T-cell (primary cell): ENCODE measurements around the gene ZSCAN26. TPM values are rescaled to one million over a fixed set of nuclear protein-coding genes. Genes with fewer than 3 reads are reported as not detected.

Experiments
- ATAC-seq, 4 experiments: fragments of 200-7000 bp in 3 of 4; fragments of 150-1000 bp in 1 of 4; cut with Tn5 transposase; replicated peaks in 1 of 4; 1 replicate in 3 of 4; 2 replicates in 1 of 4; pipeline ENCODE4 v1.10.0; 2021; ENCODE audit warnings: moderate library complexity in 3 of 4, mild to moderate bottlenecking in 2 of 4, moderate number of reproducible peaks in 1 of 4
- CTCF ChIA-PET, 2 donors: fragments of 300-600 bp; sonication (Branson Sonifier 250); formaldehyde crosslinking; loops; one replicate each; lab custom pipeline; 2022; ENCODE audit warnings: antibody characterized with exemption in 2 of 2; lab: Charles Lee
- POLR2A ChIA-PET, 2 donors: fragments of 300-600 bp; sonication (Branson Sonifier 250); formaldehyde crosslinking; loops; one replicate each; lab custom pipeline; 2022; ENCODE audit warnings: antibody characterized with exemption in 2 of 2; lab: Charles Lee
- DNase-seq, 35 experiments: peaks; one replicate each; pipeline versions ENCODE4 v3.0.0 to v3.0.0-alpha.2; 2013 to 2023
- H3K27ac ChIP-seq: one replicate; pipeline ENCODE4 v1.5.1; 2013; ENCODE audit warnings: low read length
- H3K27me3 ChIP-seq, 2 experiments: replicated peaks in 1 of 2; 1 replicate in 1 of 2; 2 replicates in 1 of 2; pipeline versions ENCODE4 v1.6.1 to v1.7.0; 2013; ENCODE audit warnings: low read length in 1 of 2, mixed read lengths in 1 of 2; ENCODE audit not compliant: control insufficient read depth in 2 of 2, insufficient read depth in 2 of 2; ENCODE audit errors: extremely low read depth in 1 of 2
- H3K36me3 ChIP-seq, 2 donors: 1 replicate in 1 of 2; 2 replicates in 1 of 2; pipeline versions ENCODE4 v1.6.1 to v1.7.0; 2013; ENCODE audit warnings: low read length in 1 of 2; ENCODE audit not compliant: control insufficient read depth in 2 of 2, insufficient read depth in 1 of 2; ENCODE audit errors: extremely low read depth in 1 of 2
- H3K4me1 ChIP-seq, 2 experiments: 1 replicate in 1 of 2; 2 replicates in 1 of 2; pipeline versions ENCODE4 v1.6.1 to v1.7.0; 2013; ENCODE audit warnings: low read length in 2 of 2, mixed read lengths in 1 of 2; ENCODE audit not compliant: insufficient read depth in 2 of 2, control insufficient read depth in 1 of 2; ENCODE audit errors: extremely low read depth in 1 of 2
- H3K4me3 ChIP-seq, 2 donors: 1 replicate in 1 of 2; 2 replicates in 1 of 2; pipeline versions ENCODE4 v1.5.1 to v1.7.0; 2013; ENCODE audit warnings: mild to moderate bottlenecking in 2 of 2, low read length in 1 of 2, moderate library complexity in 1 of 2; ENCODE audit not compliant: control insufficient read depth in 1 of 2; ENCODE audit errors: extremely low read depth in 1 of 2
- H3K9me3 ChIP-seq: 2 replicates; pipeline ENCODE4 v1.7.0; 2013
- H3K27ac Mint-ChIP-seq, 2 donors: one replicate each; pipeline ENCODE4 v1.8.0; 2020 to 2021; ENCODE audit warnings: mild to moderate bottlenecking in 2 of 2, mixed read lengths in 2 of 2
- H3K27me3 Mint-ChIP-seq, 2 donors: one replicate each; pipeline ENCODE4 v1.8.0; 2021 to 2022; ENCODE audit warnings: mixed read lengths in 2 of 2
- H3K36me3 Mint-ChIP-seq: one replicate; pipeline ENCODE4 v1.8.0; 2021; ENCODE audit warnings: mixed read lengths
- H3K4me1 Mint-ChIP-seq, 3 donors: one replicate each; pipeline ENCODE4 v1.8.0; 2020 to 2022; ENCODE audit warnings: mixed read lengths in 3 of 3, mild to moderate bottlenecking in 1 of 3
- H3K4me3 Mint-ChIP-seq, 3 donors: one replicate each; pipeline ENCODE4 v1.8.0; 2020 to 2022; ENCODE audit warnings: mild to moderate bottlenecking in 3 of 3, mixed read lengths in 3 of 3, moderate library complexity in 3 of 3
- H3K9me3 Mint-ChIP-seq, 3 donors: one replicate each; pipeline ENCODE4 v1.8.0; 2020 to 2022; ENCODE audit warnings: mixed read lengths in 3 of 3
- WGBS: methylation state at CpG from one replicate; pipeline ENCODE4 v1.1.5; 2013; ENCODE audit warnings: missing lambda C conversion rate; ENCODE audit not compliant: insufficient coverage; 5-methylcytosine and 5-hydroxymethylcytosine counted together
- total RNA-seq, 35 experiments: library from RNA in 6 of 35; stranded (reverse) in 6 of 35; fragments of 120-200 nt in 1 of 35; gene quantifications; one replicate each; pipeline versions ENCODE4 v1.2.1 to v1.2.4 and lab custom pipeline; 2013 to 2026

Gene ZSCAN26
- total RNA-seq, 5 donors from 2014 or later (not counting 1 experiment from before 2014, with no cell fraction given), result 9.0 to 20.4 (median 19.2) TPM

DNA sequence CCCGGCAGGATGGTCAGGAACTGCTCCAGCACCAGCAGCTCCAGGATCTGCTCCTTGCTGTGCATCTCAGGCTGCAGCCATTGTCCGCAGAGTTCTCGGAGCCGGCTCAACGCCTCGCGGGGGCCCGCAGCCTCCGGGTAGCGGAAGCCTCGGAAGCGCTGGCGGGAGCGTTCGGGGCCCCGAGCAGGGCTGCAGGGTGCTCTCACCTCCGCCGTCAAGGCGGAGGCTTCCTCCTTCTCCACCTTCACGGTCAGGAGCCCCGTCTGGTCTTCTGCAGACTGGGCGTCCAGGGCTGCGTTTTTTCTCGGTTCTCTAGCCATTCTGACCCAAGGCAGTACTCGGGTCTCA is 15.3 kb upstream of the ZSCAN26 start:
- ChIA-PET CTCF (interaction anchor here in 1 of 2 donors (0.9 to 1.7 kb wide), 3 partner anchors 16 to 104 kb away, joined by 3 to 19 read pairs (median 6); partner anchors contain the start of gene ZSCAN26), POLR2A (interaction anchor here (1.0 to 1.5 kb wide), 4 partner anchors 15 to 110 kb away, joined by 3 to 17 read pairs (median 5); partner anchors contain the start of genes ZSCAN26 (in 2 of the 2) and ZKSCAN8 (in 1 of the 2))
- H3K9me3 ChIP-seq, result no peaks in the 10 kb centered on the region
- H3K27ac Mint-ChIP-seq, result peak overlapping the region; percentile 87 to 92
- peaks cover 0 to 6% of the 10 kb centered on the region in 2 experiments for H3K27me3 ChIP-seq
- ATAC-seq (peak; percentile 73 to 79 (median 76)), DNase-seq (peak in 28 of 35 experiments; percentile 2 to 52 (median 24))
- WGBS, result 0% methylated on average over 24 of the region's 25 CpGs
- peaks cover 0 to 18% of the 10 kb centered on the region in 2 donors for H3K36me3 ChIP-seq
- H3K4me1 ChIP-seq, result peaks cover 9 to 22% of the 10 kb centered on the region in 2 experiments
- peak overlapping the region; percentile 94 to 99 (median 98) for H3K4me3 Mint-ChIP-seq
- H3K9me3 Mint-ChIP-seq, result no peaks in the 10 kb centered on the region
- peaks cover 38 to 50% (median 41%) of the 10 kb centered on the region in 3 donors for H3K4me1 Mint-ChIP-seq
- peaks cover 0 to 5% of the 10 kb centered on the region in 2 donors for H3K27me3 Mint-ChIP-seq
- peaks cover 16% of the 10 kb centered on the region for H3K36me3 Mint-ChIP-seq
- peak overlapping the region; percentile 63 to 96 for H3K4me3 ChIP-seq
- H3K27ac ChIP-seq, result no peak overlapping the region

DNA sequence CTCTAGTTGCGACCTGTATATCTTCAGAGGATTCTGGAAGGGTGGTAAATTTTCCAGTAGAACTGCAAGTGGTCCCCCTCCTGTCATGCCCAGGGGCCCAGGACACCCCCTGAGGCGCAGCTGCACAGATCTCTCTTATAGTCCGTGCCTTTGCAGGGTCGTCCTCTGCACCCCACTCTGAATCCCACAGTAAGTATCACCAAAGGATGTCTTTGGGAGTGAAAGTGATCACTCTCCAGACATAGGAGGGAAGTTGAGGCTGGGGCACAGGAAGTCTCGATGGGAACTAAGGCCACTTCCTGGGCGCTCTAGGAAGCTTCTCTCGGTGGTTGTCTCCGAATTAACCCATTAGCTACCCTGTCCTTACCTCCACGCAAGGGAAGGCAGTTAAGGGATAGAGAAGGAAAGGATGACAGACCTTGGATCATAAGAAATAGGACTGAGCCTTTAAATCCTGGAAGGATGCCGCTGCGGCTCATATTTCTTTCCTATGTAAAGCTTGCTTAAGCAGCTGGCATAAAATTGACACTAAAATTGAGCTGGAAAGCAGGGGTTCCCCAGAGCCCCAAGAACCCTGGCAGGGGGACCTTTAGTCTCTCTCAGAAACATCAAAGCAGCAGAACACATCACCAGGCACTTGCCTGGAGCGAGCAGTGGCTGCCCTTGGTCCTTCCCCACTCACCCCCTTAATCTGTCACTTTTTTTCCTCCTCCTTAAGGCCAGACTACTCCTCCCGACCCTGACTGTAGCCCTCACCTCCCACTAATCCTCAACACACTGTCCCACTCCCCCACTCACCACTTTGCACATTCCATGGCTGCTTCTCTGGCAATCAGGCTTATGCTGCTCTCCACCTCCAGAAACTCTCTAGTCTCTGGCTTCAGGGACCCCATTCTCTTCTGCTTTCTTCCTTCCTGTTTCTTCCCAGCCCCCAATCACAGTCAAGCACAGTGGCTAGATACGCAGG is 14.7 kb upstream of the ZSCAN26 start, which contains the start of gene ZKSCAN4:
TSS of gene ZKSCAN4 (minus strand) at position 261 of the 967 bp plus-strand sequence. CDS start 289 bp downstream, outside the sequence.
- Mint-ChIP-seq H3K27me3 (peaks cover 0 to 5% of the 10 kb centered on the region in 2 donors), H3K4me3 (peak within 1 kb of the TSS; percentile 94 to 99 (median 98)), H3K9me3 (no peaks in the 10 kb centered on the region), H3K4me1 (peaks cover 38 to 47% (median 41%) of the 10 kb centered on the region in 3 donors), H3K27ac (peak within 1 kb of the TSS; percentile 87 to 92), H3K36me3 (peaks cover 10% of the 10 kb centered on the region)
- WGBS, result 8% methylated on average over 4 of the region's 14 CpGs
- Histone ChIP-seq H3K27me3 (peaks cover 0 to 6% of the 10 kb centered on the region in 2 experiments), H3K9me3 (no peaks in the 10 kb centered on the region), H3K4me1 (peaks cover 9 to 22% of the 10 kb centered on the region in 2 experiments), H3K4me3 (peak within 1 kb of the TSS; percentile 63 to 96), H3K36me3 (peaks cover 0 to 11% of the 10 kb centered on the region in 2 donors), H3K27ac (peak within 1 kb of the TSS; percentile 32)
- ATAC-seq (peak; percentile 88 to 92 (median 92)), DNase-seq (peak; percentile 57 to 90 (median 76))
- POLR2A ChIA-PET, result interaction anchor here (1.0 to 1.5 kb wide), 4 partner anchors 15 to 111 kb away, joined by 3 to 17 read pairs (median 5); partner anchors contain the start of genes ZSCAN26 (in 2 of the 2) and ZKSCAN8 (in 1 of the 2)
- CTCF ChIA-PET, result interaction anchor here in 1 of 2 donors (0.6 to 1.7 kb wide), 6 partner anchors 12 to 191 kb away, joined by 3 to 19 read pairs (median 3); partner anchors contain the start of genes ZSCAN23 and ZSCAN26

DNA sequence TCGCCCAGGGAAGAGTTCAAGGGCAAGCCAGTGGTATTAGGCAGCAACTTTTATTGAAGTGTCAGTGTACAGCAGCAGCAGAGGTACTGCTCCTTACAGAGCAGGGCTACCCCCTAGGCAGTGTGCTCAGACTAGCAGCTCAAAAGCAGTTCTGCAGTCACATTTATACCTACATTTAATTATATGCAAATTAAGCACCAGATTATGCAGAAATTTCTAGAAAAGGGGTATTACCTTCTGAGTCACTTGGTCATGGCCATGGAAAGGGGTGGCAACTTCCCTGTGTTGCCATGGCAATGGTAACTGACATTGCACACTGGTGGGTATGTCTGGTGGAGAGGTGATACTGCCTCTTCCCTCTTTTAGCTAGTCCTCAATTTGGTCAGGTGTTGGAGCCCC is 12.8 kb upstream of the ZSCAN26 start:
- no peaks in the 10 kb centered on the region for H3K9me3 ChIP-seq
- no peaks in the 10 kb centered on the region for H3K36me3 ChIP-seq
- no peak overlapping the region for H3K4me3 ChIP-seq
- no peak overlapping the region for H3K4me3 Mint-ChIP-seq
- H3K36me3 Mint-ChIP-seq, result peaks cover 7% of the 10 kb centered on the region
- peaks cover 0 to 5% (median 3%) of the 10 kb centered on the region in 3 donors for H3K9me3 Mint-ChIP-seq
- H3K4me1 ChIP-seq, result peaks cover 9 to 24% of the 10 kb centered on the region in 2 experiments
- ATAC-seq (no peak), DNase-seq (no peak)
- no peak overlapping the region for H3K27ac Mint-ChIP-seq
- peaks cover 31 to 44% (median 42%) of the 10 kb centered on the region in 3 donors for H3K4me1 Mint-ChIP-seq
- H3K27ac ChIP-seq, result no peak overlapping the region
- H3K27me3 Mint-ChIP-seq, result peaks cover 5 to 8% of the 10 kb centered on the region in 2 donors
- WGBS, result 85% methylated on average over 1 of the region's 1 CpG
- ChIA-PET CTCF (interaction anchor here in 1 of 2 donors (1.5 kb wide), 1 partner anchor 13 kb away, joined by 5 read pairs; the partner anchor contains the start of gene ZSCAN26), POLR2A (no interaction called here)
- H3K27me3 ChIP-seq, result peaks cover 0 to 12% of the 10 kb centered on the region in 2 experiments

DNA sequence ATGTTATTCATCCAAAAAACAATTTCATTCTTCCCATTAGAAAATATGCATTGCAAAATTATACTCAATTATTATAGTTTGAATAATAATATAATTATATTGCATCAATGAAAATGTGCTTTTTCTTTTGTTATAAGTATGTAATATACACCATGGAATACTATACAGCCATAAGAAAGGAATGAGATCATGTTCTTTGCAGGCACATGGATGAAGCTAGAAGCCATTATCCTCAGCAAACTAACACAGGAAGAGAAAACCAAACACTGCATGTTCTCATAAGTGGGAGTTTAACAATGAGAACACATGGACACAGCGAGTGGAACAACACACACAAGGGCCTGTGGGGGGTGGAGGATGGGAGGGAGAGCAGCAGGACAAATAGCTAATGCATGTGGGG is 9.9 kb upstream of the ZSCAN26 start:
- H3K36me3 Mint-ChIP-seq, result peaks cover 7% of the 10 kb centered on the region
- ATAC-seq, result no peak
- H3K4me1 Mint-ChIP-seq, result peaks cover 9 to 17% (median 17%) of the 10 kb centered on the region in 3 donors
- Histone ChIP-seq H3K4me1 (peaks cover 3 to 12% of the 10 kb centered on the region in 2 experiments), H3K27me3 (peaks cover 0 to 17% of the 10 kb centered on the region in 2 experiments), H3K9me3 (no peaks in the 10 kb centered on the region), H3K36me3 (no peaks in the 10 kb centered on the region), H3K27ac (no peak overlapping the region), H3K4me3 (no peak overlapping the region)
- no CpG with 5 or more reads among the region's 1 CpG for WGBS
- H3K9me3 Mint-ChIP-seq, result peaks cover 0 to 5% (median 3%) of the 10 kb centered on the region in 3 donors
- CTCF ChIA-PET, result no interaction called here
- peaks cover 8 to 10% of the 10 kb centered on the region in 2 donors for H3K27me3 Mint-ChIP-seq
- no peak overlapping the region for H3K27ac Mint-ChIP-seq
- POLR2A ChIA-PET, result no interaction called here
- DNase-seq, result no peak
- no peak overlapping the region for H3K4me3 Mint-ChIP-seq

DNA sequence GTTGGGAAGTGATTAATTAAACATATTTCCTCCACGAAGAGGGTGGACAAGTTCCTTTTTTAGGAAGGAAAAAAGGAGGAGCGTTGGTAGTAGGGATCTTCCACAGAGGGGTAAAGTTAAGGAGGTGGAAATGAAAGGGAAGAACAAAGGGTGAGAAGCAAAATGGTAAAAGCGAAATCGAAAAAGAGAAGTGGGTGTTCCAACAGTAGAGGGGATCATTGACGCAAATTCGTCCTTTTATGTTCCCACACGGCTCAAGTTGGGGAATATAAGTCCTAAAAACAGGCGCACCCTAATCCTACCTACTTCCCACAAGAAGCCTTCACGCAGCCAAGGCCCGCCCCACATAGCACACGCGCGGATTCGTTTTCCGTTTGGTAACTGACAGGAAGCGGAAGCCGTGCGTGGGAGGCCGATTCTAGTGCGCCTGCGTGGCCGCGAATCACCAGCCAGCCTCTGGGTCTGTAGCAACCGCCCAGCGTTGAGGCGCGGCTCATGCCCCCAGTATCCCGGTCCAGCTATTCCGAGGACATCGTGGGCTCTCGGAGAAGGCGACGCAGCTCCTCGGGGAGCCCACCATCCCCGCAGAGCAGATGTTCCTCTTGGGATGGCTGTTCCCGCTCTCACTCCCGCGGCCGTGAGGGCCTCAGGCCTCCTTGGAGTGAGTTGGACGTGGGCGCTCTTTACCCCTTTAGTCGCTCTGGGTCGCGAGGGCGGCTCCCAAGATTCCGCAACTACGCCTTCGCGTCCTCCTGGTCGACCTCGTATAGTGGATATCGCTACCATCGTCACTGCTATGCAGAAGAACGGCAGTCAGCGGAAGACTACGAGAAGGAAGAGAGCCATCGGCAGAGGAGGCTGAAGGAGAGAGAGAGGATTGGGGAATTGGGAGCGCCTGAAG is 7.8 kb upstream of the ZSCAN26 start, which contains the start of gene NKAPL:
TSS of gene NKAPL (plus strand) at position 421 of the 901 bp plus-strand sequence. CDS start at position 496, 75 bp downstream.
- peak within 1 kb of the TSS in 1 of 2 donors; percentile 45 for H3K4me3 ChIP-seq
- WGBS, result 74% methylated on average over 51 of the region's 58 CpGs
- ATAC-seq (peak in 3 of 4 experiments; percentile 62 to 85 (median 68)), DNase-seq (peak in 33 of 35 experiments; percentile 10 to 61 (median 45))
- Mint-ChIP-seq H3K9me3 (peaks cover 0 to 5% (median 3%) of the 10 kb centered on the region in 3 donors), H3K36me3 (peaks cover 7% of the 10 kb centered on the region), H3K27ac (peak within 1 kb of the TSS; percentile 39 to 58), H3K4me3 (peak within 1 kb of the TSS; percentile 34 to 50 (median 36)), H3K4me1 (peaks cover 0 to 10% (median 10%) of the 10 kb centered on the region in 3 donors), H3K27me3 (peaks cover 8 to 10% of the 10 kb centered on the region in 2 donors)
- H3K27me3 ChIP-seq, result peaks cover 0 to 17% of the 10 kb centered on the region in 2 experiments
- no peaks in the 10 kb centered on the region for H3K36me3 ChIP-seq
- peaks cover under 1 to 6% of the 10 kb centered on the region in 2 experiments for H3K4me1 ChIP-seq
- ChIA-PET CTCF (interaction anchor here in 1 of 2 donors (1.2 kb wide), 1 partner anchor 8 kb away, joined by 4 read pairs; the partner anchor contains the start of gene ZSCAN26), POLR2A (no interaction called here)
- H3K9me3 ChIP-seq, result no peaks in the 10 kb centered on the region
- H3K27ac ChIP-seq, result no peak within 1 kb of the TSS
